CMK (cell line): ENCODE results near the gene C1orf122.
"Not testable (repeated sequence)": the region's sequence is repeated elsewhere in the genome, so short reads cannot be mapped to it uniquely, and the experiment has no call there.

ENCODE experiments used
- DNase-seq: peaks from one replicate; pipeline ENCODE4 v3.0.0-alpha.2; 2010; ENCODE audit warnings: low read depth

C1orf122 gene

DNA sequence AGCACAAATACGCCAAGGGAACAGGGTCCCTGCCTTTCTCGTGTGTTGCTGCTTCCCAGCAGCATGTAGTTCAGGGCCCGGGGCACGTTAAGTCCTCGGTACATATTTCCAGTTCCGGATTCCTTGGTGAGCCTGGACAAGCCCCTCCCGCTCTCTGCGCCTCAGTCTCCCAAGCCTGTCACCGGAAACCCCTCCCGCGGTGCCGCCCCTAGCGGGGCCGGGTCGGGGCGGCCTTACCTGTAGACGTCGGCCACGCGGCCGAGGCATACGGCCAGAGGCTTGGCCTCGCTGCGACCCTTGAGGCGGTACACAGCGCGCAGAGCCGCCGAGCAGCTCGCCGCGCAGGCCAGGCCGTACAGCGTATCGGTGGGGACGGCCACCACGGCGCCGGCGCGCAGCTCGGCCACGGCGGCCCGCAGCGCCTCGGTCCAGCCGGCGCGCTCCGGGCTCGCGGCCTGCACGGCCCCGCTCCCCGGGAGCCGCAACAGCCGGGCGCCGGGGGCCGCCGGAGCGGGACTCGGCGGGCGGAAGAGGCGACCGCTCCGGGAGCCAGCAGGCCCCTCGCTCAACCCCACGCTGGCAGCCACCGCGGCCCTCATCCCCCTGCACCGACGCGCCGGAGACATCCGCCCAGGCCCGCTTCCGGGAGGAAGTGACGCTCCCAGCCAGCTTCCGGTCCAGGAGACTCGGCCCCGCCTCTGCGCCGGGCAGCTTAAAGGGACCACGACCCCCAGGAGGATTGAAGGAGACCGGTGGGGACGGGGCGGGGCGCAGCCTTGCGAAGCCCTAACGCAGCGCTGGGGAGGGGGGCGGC lies at the start of gene C1orf122, which contains the start of gene YRDC:
Gene C1orf122, plus strand, starts transcription at position 236 of the 814 bp plus-strand sequence. CDS start 615 bp downstream, outside the sequence.
Gene YRDC, minus strand, starts transcription at position 654 of the 814 bp plus-strand sequence. Its CDS starts 28 bp downstream, at position 626.
- DNase-seq: peak; percentile 87

DNA sequence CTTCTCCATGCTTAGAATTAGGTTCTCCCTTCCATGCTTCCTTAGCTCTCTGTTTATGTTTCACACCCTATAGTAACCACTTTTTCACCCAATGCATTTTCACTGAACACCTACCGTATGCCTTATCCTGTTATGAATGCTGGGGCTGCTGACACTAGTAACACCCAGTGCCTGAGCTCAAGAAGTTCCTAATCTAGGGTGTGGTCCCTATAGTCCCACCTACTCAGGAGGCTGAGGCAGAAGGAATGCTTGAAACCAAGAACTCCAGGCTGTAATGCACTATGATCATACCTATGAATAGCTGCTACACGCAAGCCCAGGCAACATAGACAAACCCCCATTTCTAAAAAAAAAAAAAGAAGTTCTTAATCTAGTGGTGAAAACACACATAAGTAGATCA lies 48.1 kb upstream of the C1orf122 start:
- no peak for DNase-seq

DNA sequence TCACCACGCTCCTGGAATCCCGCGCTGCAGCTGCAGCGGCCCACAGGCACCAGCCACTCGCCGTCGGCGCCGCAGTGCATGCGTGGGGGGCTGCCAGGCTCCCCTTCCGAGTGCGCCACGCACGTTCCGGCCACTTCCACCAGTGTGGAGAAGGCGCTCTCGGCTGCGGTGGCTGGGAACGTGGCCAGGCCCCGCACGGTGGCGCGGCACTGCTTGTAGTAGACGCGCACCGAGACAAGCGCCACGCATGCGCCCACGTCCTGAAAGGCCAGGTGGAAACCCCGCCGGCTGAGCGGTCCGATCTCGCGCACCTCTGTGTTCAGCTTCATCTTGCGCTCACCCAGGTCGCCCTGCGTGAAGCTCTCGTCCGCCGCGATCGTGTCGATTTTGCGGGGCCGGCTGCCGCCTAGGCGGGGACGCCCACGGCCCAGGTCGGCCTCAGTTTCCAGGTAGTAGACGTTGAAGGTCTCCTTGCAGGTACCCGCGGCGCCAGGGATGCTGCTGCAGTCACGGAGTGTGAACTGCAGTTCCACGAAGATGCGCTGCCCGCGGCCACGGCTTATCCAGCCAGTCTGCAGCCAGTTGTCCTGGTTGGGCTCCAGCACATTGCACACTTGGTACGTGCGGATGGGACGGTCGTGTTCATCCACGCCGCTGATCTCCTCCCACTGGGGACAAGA lies 46.0 kb upstream of the C1orf122 start:
- no peak for DNase-seq

DNA sequence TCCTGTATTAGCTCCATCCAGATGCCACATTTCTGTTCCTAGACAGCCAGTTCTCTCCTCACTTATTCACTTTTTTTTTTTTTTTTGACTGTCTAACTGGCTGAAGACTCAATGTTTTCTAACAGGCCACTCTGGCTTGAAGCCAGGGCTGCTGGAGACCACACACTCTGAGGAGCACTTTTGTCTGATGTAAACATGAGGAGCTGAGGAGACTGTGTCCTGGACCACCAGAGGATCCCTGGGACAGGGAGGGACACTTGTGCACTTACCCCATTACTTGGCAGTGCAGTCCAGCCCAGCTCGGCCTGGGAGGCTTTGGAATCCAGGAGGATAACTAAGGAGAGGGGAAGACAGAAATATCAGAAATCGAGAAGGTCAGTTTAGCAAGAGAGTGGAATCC lies 45.1 kb upstream of the C1orf122 start:
- DNase-seq: no peak

DNA sequence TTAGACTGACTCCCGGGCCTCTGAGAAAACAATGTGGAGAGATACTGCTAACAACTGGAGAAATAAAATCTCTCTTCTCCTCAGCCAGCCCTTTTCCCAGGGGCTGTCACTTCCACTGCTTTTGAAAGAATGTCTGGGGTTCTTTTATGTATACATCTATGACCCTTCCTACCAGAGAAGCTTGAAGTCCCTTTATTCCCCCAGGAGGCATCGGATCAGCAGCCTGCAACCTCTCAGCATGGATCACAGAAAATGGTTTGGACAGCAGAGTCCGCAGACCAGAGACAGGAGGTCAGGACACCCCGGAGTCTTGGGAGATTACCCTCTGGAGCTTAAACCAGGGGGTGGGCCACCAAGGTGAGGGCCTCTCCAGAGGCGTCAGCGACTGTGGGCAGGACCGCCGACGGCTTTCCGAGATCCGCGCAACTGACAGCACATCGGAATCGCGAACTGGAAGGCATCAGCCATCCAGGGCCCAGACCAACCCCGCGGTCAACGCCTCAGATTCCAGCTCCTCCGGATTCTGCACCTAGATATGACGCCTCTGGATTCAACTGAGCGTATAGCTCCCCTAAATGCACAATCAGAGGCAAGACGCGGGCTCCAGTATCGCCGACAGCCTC lies 43.7 kb upstream of the C1orf122 start:
- no peak for DNase-seq

DNA sequence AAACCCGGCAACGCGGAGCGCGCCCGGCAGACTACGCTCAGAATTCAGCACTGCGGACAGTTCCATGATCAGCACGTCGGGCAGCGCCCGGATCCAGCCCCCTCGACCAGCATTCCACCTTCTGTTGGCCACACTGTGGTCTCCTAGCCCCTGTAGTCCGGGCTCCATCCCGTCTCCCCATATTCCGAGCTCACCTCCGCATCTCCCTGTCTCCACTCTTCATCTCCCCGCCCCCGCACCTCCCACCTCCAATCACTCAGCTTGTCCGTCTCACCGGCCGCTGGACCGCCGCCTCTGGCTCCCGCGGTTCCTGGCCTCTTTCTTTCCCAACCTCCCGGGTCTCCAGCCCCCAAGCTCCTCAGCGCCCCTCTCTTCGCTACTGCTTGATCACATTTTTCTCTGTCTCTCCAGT lies 43.2 kb upstream of the C1orf122 start:
- no peak for DNase-seq

DNA sequence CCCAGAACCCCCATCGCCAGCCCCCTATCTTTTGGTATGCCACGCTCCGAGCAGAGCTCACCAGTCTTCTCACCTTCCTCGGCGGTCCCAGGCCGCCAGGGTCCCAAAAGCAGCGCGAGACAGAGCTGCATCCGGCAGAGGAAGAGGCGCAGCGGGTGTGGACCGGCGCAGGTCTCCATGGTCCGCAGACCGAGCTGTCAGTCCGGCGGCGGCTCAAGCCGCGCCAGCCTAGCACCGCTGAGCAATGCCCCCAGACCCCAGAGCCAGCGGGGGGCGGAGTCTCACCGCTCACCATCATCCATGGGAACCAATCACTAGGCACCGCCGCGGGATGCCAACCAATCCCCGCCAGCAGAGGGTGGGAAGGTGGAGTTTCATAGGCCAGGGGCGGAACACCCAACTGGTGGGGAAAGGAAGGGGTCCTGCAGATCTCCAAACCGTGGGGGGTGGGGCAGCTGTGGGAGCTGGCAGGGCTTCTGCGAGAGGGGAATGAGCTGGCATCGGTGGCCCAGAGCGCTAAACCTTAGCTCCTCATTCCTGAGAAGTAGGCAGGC lies 42.6 kb upstream of the C1orf122 start, which contains the start of gene EPHA10:
Gene EPHA10, minus strand, starts transcription at position 233 of the 554 bp plus-strand sequence. Its CDS starts 54 bp downstream, at position 179.
- DNase-seq: no peak

DNA sequence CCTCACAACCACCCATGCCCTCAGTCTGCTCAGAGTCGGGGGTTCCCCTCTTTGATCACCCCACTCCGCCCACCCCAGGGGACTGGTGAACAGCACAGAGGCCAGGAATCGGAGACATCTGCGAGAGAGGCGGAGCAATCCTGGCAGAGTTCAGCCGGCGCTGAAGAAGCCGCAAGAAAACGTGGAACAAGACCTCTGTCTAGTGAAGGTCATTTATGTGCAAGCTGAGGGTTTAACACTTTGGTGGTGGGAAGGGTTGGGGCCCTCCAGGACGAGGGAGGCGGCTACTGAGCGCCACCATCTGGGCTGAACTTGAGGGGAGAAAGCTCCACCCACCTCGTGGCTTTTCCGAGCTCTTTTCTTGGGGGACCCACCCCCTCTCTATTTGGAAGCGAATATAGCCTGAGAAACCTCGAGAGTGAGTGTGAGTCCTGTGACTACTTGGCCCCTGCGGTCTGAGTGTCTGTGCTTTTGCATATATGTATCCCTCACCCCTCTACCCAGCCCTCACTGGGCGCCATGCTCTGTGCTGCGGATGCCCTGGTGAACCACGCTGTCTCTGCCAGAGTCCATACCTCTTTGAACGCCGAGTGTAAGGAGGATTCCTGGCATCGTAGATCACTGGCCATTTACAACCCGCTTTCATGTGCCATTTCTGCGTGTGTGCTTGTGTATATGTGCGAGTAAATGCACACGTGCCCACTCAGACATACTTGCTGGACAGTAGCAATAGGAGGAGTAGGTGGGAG lies 41.5 kb upstream of the C1orf122 start:
- DNase-seq: no peak

DNA sequence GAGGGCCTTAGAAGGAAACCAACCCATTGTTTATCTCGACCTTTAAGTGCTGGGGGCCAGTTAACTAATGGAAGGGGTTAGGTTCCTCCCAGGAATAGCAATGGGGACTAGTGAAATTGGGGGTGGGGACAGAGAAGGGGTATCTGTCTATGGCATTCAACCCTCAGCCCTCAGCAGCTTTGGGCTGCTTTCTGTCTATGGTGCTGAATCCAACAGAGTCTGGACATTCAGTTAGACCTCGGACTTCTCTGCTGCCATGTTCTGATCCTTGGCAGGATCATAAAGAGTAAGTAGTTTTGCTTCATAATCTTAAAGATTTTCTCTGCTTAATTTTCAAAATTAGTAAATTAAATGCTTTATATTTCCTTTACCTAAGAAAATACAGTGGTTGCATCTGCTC lies 40.1 kb upstream of the C1orf122 start:
- no peak for DNase-seq

DNA sequence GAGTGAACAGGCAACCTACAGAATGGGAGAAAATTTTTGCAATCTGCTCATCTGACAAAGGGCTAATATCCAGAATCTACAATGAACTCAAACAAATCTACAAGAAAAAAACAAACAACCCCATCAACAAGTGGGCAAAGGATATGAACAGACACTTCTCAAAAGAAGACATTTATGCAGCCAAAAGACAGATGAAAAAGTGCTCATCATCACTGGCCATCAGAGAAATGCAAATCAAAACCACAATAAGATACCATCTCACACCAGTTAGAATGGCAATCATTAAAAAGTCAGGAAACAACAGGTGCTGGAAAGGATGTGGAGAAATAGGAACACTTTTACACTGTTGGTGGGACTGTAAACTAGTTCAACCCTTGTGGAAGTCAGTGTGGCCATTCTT lies 36.1 kb upstream of the C1orf122 start:
- DNase-seq: not testable (repeated sequence)

DNA sequence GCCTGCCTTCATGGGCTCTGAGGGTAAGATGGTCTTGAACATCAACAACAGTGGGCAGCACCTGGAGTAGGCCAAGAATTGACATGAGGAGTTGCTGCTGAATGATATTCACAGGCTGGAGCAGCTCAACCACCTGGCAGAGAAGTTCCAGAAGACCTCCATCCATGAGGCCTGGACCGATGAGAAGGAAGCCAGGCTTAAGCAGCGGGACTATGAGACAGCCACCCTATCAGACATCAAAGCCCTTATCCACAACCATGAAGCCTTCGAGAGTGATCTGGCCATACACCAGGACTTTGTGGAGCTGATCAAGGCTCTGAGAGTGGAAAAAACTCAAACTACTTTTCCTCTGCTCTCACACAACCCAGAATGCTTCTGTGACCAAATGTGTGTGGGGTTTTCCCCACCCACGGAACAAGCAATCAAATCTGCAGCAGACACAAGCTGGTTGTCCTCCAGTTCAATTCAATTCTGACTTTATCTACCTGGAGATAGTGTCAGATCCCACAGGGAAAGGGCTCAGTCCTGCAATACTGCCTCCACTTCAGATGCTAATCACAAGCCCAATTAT lies 30.6 kb upstream of the C1orf122 start:
- DNase-seq: no peak

DNA sequence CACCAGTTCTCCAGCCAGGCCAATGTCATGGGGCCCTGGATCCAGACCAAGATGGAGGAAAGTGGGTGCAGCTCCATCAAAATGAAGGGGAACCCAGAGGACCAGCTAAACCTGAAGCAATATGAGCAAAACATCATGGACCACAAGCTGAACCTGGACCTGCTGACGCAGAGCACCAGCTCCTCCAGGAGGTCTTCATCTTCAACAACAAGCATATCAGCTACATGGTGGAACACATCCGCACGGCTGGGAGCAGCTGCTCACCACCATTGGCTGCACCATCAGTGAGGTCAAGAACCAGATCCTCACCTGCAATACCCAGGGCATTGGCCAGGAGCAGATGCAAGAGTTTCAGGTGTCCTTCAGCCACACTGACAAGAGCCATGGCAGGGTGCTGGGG lies 28.9 kb upstream of the C1orf122 start:
- no peak for DNase-seq

DNA sequence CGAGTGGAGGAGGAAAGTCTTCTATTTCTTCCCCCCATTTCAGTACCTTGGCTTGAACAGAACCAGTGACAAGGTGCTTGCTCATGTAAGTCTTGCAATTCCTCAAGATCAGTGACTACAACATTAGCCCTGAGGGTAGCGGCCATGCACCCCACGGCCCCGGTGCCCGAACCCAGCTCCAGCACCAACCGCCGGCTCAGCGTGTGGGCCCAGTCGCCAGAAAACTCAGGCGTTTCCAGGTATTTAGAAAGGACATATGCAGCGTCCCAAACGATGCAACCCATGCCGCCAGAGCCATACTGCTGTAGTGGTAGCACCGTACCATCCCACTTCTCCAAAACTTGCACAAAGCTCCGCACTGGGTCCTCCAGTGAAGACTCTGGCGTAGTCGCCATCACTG lies 25.1 kb upstream of the C1orf122 start:
- DNase-seq: no peak

DNA sequence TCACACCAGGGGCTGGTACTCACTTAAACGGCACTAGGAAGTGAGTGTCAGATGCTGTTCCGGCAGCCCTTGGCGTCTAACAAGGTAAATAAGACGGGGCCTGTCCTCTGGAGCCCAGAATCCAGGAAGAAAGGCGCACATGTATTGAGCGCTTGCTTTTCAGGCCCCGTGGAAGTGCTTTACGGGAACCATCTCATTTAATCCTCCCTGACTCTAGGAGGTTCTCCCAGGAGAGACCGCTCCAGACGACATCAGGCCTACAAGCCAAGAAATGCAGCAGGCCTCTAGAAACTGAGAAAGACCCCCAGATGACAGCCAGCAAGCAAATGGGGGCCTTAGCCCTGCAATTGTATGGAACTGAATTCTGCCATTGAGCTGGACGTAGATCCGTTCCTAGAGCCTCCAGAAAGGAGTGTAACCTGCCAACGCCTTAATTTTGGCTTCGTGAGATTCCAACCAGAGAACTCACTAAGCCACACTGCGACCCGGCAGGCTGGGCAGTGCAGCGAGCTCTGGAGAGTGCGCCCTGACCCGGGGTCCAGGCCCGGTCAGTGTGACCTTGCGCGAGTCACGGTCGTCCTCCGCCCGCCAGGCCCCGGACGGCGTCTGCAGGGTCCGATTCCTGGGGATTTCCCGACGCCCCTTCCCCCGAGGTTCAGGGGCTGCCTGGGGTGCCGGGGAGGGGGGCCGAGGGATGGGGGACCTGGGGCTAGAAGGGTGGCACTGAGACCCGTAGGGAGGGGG lies 14.5 kb upstream of the C1orf122 start:
- DNase-seq: no peak

DNA sequence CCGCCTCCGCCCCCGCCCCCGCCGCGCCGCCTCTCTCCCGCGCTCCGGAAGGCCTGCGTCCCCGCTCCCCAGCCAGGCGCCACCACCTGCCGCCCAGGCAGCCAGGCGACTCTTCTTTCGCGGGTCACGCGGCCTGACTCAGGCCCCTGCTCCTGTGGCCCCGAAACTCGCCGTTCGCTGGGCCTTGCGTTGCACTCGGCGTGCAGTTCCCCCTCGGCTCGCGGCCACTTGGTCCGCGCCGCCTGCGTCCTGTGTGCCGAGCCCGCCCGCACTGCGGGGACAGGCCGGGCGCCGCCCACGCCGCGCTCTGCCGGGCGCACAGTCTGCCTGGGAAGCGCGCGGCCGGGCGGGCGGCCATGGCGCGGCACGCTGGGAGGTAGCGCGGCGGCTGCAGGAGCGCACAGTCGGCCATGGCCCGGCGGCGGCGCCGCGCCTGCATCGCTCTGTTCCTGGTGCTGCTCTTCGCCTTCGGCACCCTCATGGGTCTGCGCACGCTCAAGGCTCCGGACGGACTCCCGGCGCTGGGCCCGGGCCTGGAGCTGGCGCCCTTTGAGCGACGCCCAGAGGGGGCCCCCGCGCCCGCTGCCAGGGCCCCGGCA lies 13.7 kb upstream of the C1orf122 start, which contains the start of gene MANEAL:
Gene MANEAL, plus strand, starts transcription at position 75 of the 599 bp plus-strand sequence. Its CDS starts 336 bp downstream, at position 411.
- peak; percentile 77 for DNase-seq

DNA sequence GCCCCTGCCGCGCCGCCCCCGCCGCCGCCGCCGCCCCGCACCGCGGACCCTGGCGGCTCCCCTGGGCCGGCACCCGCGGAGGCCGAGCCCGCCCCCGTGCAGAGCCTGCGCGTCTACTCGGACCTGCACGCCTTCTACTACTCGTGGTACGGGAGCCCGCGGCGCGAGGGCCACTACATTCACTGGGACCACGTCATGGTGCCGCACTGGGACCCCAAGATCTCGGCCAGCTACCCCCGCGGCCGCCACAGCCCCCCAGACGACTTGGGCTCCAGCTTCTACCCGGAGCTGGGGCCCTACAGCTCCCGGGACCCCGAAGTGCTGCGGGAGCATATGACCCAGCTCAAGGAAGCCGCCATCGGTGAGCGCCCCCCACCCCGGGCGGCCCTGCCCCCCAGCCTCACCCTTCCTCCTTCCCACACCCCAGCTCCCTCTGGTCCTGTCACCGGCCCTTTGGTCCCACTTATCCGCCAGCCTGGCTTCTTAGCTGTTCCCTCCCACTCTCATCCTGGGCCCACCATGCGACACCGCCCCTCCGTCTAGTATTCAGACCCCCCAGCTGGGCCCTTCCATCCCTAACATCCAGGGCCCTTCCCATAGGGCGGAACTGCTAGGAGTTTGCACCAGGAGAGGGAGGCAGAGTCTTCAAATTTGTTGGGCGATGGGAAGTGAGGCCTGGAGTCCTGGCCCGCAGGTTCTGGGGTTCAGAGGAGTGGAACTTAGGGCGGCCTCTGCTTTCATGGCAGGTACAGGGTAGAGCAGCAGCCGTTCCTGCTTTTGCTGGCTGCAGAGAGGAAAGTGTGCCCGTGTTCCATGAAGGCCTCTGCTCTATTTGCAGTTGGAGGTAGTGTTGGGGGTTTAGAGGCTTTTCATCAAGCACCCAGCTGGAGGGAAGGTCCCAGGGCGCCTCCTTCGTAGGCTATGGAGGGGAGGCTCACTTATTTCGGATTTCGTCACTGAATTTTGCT lies 12.9 kb upstream of the C1orf122 start:
- DNase-seq: no peak

DNA sequence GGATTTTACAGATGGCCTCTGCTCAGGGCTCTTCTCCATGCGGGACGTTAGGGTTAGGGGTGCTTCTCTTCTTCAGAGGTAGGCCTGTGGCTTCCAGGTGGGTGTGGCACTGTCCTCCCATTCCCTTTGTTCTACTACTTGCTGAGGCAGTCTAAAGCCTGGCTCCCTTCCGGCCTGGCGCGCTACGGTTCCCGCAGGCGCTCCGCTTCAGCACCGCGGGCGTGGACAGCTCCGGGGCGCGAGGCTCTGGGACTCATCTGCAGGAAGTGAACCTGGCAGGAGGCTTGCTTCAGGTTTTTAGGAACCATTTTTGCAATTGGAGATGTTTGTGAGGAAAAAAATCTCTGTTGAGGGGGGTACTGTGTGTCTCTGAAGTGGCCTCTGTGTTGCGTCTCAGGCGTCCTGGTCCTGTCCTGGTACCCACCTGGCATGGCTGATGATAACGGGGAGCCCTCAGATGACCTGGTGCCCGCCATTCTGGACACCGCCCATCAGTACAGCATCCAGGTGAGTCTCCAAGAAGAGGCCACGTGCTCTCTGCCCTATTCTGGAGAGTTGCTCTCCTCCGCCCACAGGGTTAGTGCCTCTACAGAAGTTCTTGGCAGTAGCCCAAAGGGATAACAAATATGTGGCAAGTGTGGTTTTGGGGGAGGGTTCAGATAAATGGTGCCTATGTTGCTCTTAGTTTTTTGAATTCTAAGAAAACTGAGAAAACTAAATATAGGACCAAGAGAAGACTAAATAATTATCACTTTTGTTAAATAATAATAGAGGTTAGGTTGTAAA lies 12.1 kb upstream of the C1orf122 start:
- no peak for DNase-seq

DNA sequence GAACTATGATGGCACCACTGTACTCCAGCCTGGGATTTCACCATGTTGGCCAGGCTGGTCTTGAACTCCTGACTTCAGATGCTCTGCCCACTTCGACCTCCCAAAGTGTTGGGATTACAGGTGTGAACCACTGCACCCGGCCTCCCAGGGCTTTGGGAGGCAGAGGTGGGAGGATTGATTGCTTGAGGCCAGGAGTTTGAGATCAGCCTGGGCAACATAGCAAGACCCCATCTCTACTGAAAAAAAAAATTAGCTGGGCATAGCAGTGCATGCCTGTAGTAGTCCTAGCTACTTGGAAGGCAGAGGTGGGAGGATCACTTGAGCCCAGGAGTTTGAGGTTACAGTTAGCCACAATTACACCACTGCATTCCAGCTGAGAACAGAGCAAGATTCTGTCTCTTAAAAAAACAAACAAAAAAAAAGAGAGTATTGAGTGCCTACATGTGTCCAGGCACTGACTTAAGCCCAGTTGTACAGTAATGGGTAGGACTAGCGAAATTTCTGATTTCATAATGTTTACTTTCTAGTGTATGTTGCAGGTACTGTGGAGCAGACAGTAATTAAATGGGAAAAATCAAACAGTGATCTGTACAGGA lies 9.7 kb upstream of the C1orf122 start:
- DNase-seq: no peak
